Measurements from ENCODE around the gene COL1A1. TPM values are rescaled to one million over a fixed set of nuclear protein-coding genes. Genes with fewer than 3 reads are reported as not detected.
A peak's percentile ranks its signal among the peaks of the same experiment; 100 is the strongest.

COL1A1 gene
- total RNA-seq, 1 experiment from 2014 or later, result 5.5 TPM

DNA sequence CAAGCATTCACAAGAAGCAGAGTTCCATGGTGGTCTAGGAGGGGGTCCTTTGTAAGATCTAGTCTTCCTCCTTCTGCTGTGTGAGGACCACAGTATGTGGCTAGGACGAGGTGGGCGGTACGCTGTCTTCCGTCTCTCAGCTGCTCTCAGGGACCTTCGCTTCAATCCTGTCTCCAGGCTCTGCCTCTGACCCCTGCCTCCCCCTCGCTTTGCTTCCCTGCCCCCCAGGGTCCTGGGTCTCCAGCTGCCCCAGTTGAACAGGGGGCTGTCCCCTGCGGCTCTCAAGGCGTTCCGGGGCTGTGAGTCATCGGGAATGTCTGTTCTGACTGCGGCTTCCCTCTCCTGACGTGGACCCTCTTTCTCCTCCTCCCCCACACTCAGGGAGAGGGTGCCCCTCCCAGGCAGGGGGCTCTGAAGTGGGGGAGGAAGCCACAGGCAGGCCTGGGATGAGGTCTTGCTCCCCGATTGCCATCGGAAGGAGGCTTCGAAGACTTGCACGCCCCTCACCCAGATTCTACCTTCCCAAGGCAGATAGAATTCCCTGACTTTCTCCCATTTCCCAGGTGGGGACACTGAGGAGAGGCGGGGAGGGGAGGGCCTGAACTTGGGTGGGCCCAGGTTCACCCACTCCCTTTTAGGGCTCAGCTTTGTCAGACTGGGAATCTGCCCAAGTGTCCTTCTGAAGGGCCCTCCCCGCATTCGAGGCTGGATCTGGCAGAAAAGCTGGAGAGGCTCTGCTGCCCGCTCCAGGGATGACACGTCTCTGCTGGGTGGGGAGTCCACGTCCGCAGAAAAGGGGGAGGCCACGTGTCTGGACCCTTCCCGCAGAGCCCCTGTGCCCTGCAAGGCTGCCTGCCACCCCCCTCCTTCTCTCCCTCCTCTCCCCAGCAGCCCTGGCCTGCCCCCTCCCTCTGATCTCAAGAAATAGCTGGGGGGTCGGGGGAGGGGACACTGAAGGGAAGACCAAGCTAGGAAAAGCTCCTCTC, 9.1 kb upstream of the COL1A1 start:
- TF ChIP-seq CTCF (IDR thresholded peaks at IDR 0.05; ENCODE audit: unreplicated experiment), result no peak
- no peaks in the 10 kb centered on the region for H3K36me3 Mint-ChIP-seq (ENCODE audit: insufficient read depth, unreplicated experiment)
- no TSS peak for BruUV-seq (replicated peaks)
- H3K27me3 Mint-ChIP-seq (ENCODE audit: unreplicated experiment), result peaks cover 83% of the 10 kb centered on the region
- H3K4me1 Mint-ChIP-seq (ENCODE audit: low read depth, unreplicated experiment), result peaks cover 35% of the 10 kb centered on the region
- intact Hi-C loops (cut with micrococcal nuclease; ENCODE audit: unreplicated experiment), result no loop called here
- CTCF ChIA-PET, result interaction anchor here (2.8 kb wide), 1 partner anchor 10 kb away, joined by 12 read pairs; no protein-coding TSS in a partner anchor
- H3K9me3 Mint-ChIP-seq (ENCODE audit: low read depth, unreplicated experiment), result no peaks in the 10 kb centered on the region
- H3K4me3 Mint-ChIP-seq (ENCODE audit: low read depth, unreplicated experiment), result peak overlapping the region; percentile 36
- peak; percentile 80 for DNase-seq
- H3K27ac Mint-ChIP-seq (ENCODE audit: unreplicated experiment), result no peak overlapping the region

GRCh38 chr17:50209472-50210239, 8.2 kb upstream of the COL1A1 start:
- no peaks in the 10 kb centered on the region for H3K36me3 Mint-ChIP-seq (ENCODE audit: insufficient read depth, unreplicated experiment)
- no TSS peak for BruUV-seq (replicated peaks)
- H3K27ac Mint-ChIP-seq (ENCODE audit: unreplicated experiment), result no peak overlapping the region
- H3K4me1 Mint-ChIP-seq (ENCODE audit: low read depth, unreplicated experiment), result peaks cover 32% of the 10 kb centered on the region
- peak overlapping the region; percentile 36 for H3K4me3 Mint-ChIP-seq (ENCODE audit: low read depth, unreplicated experiment)
- no peak for DNase-seq
- CTCF ChIA-PET, result interaction anchor here (2.8 kb wide), 1 partner anchor 9 kb away, joined by 12 read pairs; no protein-coding TSS in a partner anchor
- intact Hi-C loops (cut with micrococcal nuclease; ENCODE audit: unreplicated experiment), result no loop called here
- no peaks in the 10 kb centered on the region for H3K9me3 Mint-ChIP-seq (ENCODE audit: low read depth, unreplicated experiment)
- no peak for TF ChIP-seq CTCF (IDR thresholded peaks at IDR 0.05; ENCODE audit: unreplicated experiment)
- peaks cover 83% of the 10 kb centered on the region for H3K27me3 Mint-ChIP-seq (ENCODE audit: unreplicated experiment)

GRCh38 chr17:50209133-50209471, 7.7 kb upstream of the COL1A1 start:
- BruUV-seq (replicated peaks), result no TSS peak
- DNase-seq, result no peak
- Mint-ChIP-seq H3K9me3 (ENCODE audit: low read depth, unreplicated experiment) (no peaks in the 10 kb centered on the region), H3K36me3 (ENCODE audit: insufficient read depth, unreplicated experiment) (no peaks in the 10 kb centered on the region), H3K4me1 (ENCODE audit: low read depth, unreplicated experiment) (peaks cover 27% of the 10 kb centered on the region), H3K4me3 (ENCODE audit: low read depth, unreplicated experiment) (no peak overlapping the region), H3K27ac (ENCODE audit: unreplicated experiment) (no peak overlapping the region), H3K27me3 (ENCODE audit: unreplicated experiment) (peaks cover 83% of the 10 kb centered on the region)
- intact Hi-C loops (cut with micrococcal nuclease; ENCODE audit: unreplicated experiment), result no loop called here
- TF ChIP-seq CTCF (IDR thresholded peaks at IDR 0.05; ENCODE audit: unreplicated experiment), result no peak
- CTCF ChIA-PET, result interaction anchor here (2.8 kb wide), 1 partner anchor 9 kb away, joined by 12 read pairs; no protein-coding TSS in a partner anchor

DNA sequence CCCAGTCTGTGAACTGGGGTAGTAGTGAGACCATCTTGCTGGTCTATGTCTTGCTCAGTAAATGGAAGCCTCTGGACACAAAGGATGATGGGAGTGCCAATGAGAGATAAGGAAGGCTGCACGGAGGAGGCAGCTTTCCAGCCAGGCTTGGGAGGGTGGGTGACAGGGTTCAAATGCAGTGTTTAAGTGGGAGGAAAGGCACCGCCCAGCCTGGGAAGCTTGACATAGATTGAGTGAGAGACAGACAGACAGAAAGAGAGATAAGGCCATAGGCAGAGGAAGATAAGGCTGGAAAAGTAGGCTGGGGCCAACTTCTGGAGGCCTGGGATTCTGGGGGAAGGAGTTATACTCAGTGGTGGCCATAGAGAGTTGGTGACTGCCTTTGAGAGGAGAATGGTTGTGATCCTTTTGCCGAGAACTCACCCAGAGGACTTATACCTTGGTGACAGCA, 7.2 kb upstream of the COL1A1 start:
- H3K4me3 Mint-ChIP-seq (ENCODE audit: low read depth, unreplicated experiment), result no peak overlapping the region
- CTCF ChIA-PET, result interaction anchor here (0.6 kb wide), 1 partner anchor 194 kb away, joined by 3 read pairs; no protein-coding TSS in a partner anchor
- DNase-seq, result no peak
- H3K36me3 Mint-ChIP-seq (ENCODE audit: insufficient read depth, unreplicated experiment), result no peaks in the 10 kb centered on the region
- BruUV-seq (replicated peaks), result no TSS peak
- peaks cover 27% of the 10 kb centered on the region for H3K4me1 Mint-ChIP-seq (ENCODE audit: low read depth, unreplicated experiment)
- intact Hi-C loops (cut with micrococcal nuclease; ENCODE audit: unreplicated experiment), result no loop called here
- H3K9me3 Mint-ChIP-seq (ENCODE audit: low read depth, unreplicated experiment), result no peaks in the 10 kb centered on the region
- TF ChIP-seq CTCF (IDR thresholded peaks at IDR 0.05; ENCODE audit: unreplicated experiment), result no peak
- H3K27me3 Mint-ChIP-seq (ENCODE audit: unreplicated experiment), result peaks cover 83% of the 10 kb centered on the region
- H3K27ac Mint-ChIP-seq (ENCODE audit: unreplicated experiment), result no peak overlapping the region
